ENCODE data around the gene PTPRE.
A peak's percentile ranks its signal among the peaks of the same experiment; 100 is the strongest.

PTPRE gene

GRCh38 chr10:127986531-127987466 lies 79.9 kb downstream of the PTPRE start:
- peak in 1 of 5 experiments; percentile 12 for DNase-seq

- no peak for DNase-seq
Measured at GRCh38 chr10:127987467-127988380, 80.8 kb downstream of the PTPRE start.

GRCh38 chr10:127989481-127990012 lies 82.6 kb downstream of the PTPRE start:
- no peak for DNase-seq

- peak in 2 of 5 experiments; percentile 16 to 27 for DNase-seq
Measured at GRCh38 chr10:127990132-127990788, 83.4 kb downstream of the PTPRE start.

GRCh38 chr10:127990846-127991542 lies 84.1 kb downstream of the PTPRE start:
- DNase-seq = peak in 3 of 5 experiments; percentile 10 to 51 (median 17)

- no peak for DNase-seq
Measured at GRCh38 chr10:127991543-127992255, 84.8 kb downstream of the PTPRE start.

GRCh38 chr10:127992376-127992775 lies 85.5 kb downstream of the PTPRE start:
- no peak for DNase-seq

- no peak for DNase-seq
Measured at GRCh38 chr10:127993056-127993690, 86.3 kb downstream of the PTPRE start.

GRCh38 chr10:127995939-127996338 lies 89.0 kb downstream of the PTPRE start:
- no peak for DNase-seq

GRCh38 chr10:127996586-127996985 lies 89.7 kb downstream of the PTPRE start:
- no peak for DNase-seq

GRCh38 chr10:127997271-127997670 lies 90.4 kb downstream of the PTPRE start:
- DNase-seq = no peak

- no peak for DNase-seq
Measured at GRCh38 chr10:127997937-127998336, 91.0 kb downstream of the PTPRE start.

- DNase-seq = no peak
Measured at GRCh38 chr10:127998501-127999144, 91.7 kb downstream of the PTPRE start.

GRCh38 chr10:127999297-128000129 lies 92.6 kb downstream of the PTPRE start:
- DNase-seq = no peak

- no peak for DNase-seq
Measured at GRCh38 chr10:128000471-128001362, 93.8 kb downstream of the PTPRE start.

- DNase-seq = no peak
Measured at GRCh38 chr10:128001363-128001745, 94.5 kb downstream of the PTPRE start.

GRCh38 chr10:128001849-128002248 lies 94.9 kb downstream of the PTPRE start:
- DNase-seq = no peak

GRCh38 chr10:128003521-128003920 lies 96.6 kb downstream of the PTPRE start:
- DNase-seq = no peak

All from T-helper 2 cell (primary cell).